ENCODE data around the gene KRTAP10-11. TPM values are rescaled to one million over a fixed set of nuclear protein-coding genes. Genes with fewer than 3 reads are reported as not detected.
"Not testable (repeated sequence)": the region's sequence is repeated elsewhere in the genome, so short reads cannot be mapped to it uniquely, and the experiment has no call there.

KRTAP10-11 gene
- polyA plus RNA-seq, 1 donor, result not detected

GRCh38 chr21:44639331-44639655, 6.9 kb upstream of the KRTAP10-11 start:
- DNase-seq, result no peak

- DNase-seq, result no peak
These were observed 5.5 kb upstream of the KRTAP10-11 start for GRCh38 chr21:44640761-44641160.

GRCh38 chr21:44643741-44644310, 2.4 kb upstream of the KRTAP10-11 start:
- no peak for DNase-seq

- no peak for DNase-seq
These were observed 1.3 kb upstream of the KRTAP10-11 start for GRCh38 chr21:44644878-44645277.

GRCh38 chr21:44647222-44647552, 973 bp downstream of the KRTAP10-11 start:
- no peak for DNase-seq

- DNase-seq, result no peak
These were observed 2.5 kb downstream of the KRTAP10-11 start for GRCh38 chr21:44648557-44649311.

GRCh38 chr21:44649521-44650100, 3.4 kb downstream of the KRTAP10-11 start:
- no peak for DNase-seq

- DNase-seq, result no peak
These were observed 4.2 kb downstream of the KRTAP10-11 start for GRCh38 chr21:44650265-44650972.

GRCh38 chr21:44650973-44651675, 4.9 kb downstream of the KRTAP10-11 start:
- no peak for DNase-seq

- no peak for DNase-seq
These were observed 6.9 kb downstream of the KRTAP10-11 start for GRCh38 chr21:44653123-44653522.

- no peak for DNase-seq
These were observed 7.7 kb downstream of the KRTAP10-11 start for GRCh38 chr21:44653656-44654575.

- DNase-seq, result no peak
These were observed 8.5 kb downstream of the KRTAP10-11 start, which contains the start of gene KRTAP12-4 for GRCh38 chr21:44654576-44655175. KRTAP12-4 (minus strand) TSS chr21:44654659; CDS start chr21:44654614, 45 bp downstream.

- DNase-seq, result no peak
These were observed 10.7 kb downstream of the KRTAP10-11 start for GRCh38 chr21:44656868-44657267.

- DNase-seq, result no peak
These were observed 11.7 kb downstream of the KRTAP10-11 start, which contains the start of gene KRTAP12-3 for GRCh38 chr21:44657635-44658540. KRTAP12-3 (plus strand) TSS chr21:44657932; CDS start chr21:44657980, 48 bp downstream.

GRCh38 chr21:44658541-44658910, 12.3 kb downstream of the KRTAP10-11 start:
- no peak for DNase-seq

GRCh38 chr21:44658913-44659595, 12.8 kb downstream of the KRTAP10-11 start:
- DNase-seq, result no peak

- not testable (repeated sequence) for DNase-seq
These were observed 15.4 kb downstream of the KRTAP10-11 start for GRCh38 chr21:44661567-44661966.

GRCh38 chr21:44664691-44665090, 18.5 kb downstream of the KRTAP10-11 start:
- no peak for DNase-seq
